Adrenal gland (tissue), 5 donors: ENCODE results near the gene CHST11.

Experiments
- POLR2A ChIP-seq, 2 donors: fragments of 450-650 bp; IDR thresholded peaks; one replicate each; pipeline ENCODE4 v1.6.1; 2017; ENCODE audit warnings: antibody characterized with exemption in 2 of 2, mild to moderate bottlenecking in 2 of 2, moderate library complexity in 1 of 2
- TF ChIP-seq, protein P1 (sequence below), 6 experiments: fragments of 450-650 bp in 4 of 6; fragments of 200-600 bp in 2 of 6; sonication (generic) in 1 of 6; IDR thresholded peaks; 1 replicate in 5 of 6; 2 replicates in 1 of 6; pipeline versions ENCODE4 v1.5.1 to v1.8.0; 2016 to 2021; ENCODE audit warnings: antibody characterized with exemption in 6 of 6, mild to moderate bottlenecking in 2 of 6, moderate library complexity in 1 of 6
- donor health status: DM: no; HTN: no; CAD: no.

DNA sequence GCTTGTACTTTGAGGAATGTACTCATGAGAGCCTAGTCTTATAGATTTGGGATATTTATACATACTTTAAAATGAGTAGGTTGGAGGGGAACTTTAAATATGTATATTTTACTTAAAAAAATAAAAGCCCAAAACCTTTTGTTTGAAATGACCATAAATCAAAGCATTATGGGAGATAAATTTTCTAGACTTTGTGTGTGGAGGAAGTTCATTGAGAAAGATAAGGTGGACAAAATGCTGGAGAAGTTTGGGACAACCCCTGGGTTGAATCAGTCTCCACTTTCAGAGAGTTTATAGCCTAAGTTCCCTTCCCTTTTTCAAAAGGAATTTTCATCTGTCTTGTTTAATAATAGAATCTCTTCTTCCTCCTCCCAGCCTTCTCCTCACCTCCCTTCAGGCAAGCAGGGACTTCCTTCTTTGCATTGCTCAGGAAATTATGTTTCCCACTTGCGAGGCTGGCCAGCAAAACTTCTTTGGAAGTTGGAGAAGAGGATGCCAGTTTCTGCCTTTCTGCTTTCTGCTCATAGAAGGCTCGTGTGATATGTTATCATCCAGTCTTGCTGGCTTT is 54.2 kb downstream of the CHST11 start:
- TF ChIP-seq POLR2A (IDR thresholded peaks at IDR 0.05), result no peak
- TF ChIP-seq, protein P1, sequence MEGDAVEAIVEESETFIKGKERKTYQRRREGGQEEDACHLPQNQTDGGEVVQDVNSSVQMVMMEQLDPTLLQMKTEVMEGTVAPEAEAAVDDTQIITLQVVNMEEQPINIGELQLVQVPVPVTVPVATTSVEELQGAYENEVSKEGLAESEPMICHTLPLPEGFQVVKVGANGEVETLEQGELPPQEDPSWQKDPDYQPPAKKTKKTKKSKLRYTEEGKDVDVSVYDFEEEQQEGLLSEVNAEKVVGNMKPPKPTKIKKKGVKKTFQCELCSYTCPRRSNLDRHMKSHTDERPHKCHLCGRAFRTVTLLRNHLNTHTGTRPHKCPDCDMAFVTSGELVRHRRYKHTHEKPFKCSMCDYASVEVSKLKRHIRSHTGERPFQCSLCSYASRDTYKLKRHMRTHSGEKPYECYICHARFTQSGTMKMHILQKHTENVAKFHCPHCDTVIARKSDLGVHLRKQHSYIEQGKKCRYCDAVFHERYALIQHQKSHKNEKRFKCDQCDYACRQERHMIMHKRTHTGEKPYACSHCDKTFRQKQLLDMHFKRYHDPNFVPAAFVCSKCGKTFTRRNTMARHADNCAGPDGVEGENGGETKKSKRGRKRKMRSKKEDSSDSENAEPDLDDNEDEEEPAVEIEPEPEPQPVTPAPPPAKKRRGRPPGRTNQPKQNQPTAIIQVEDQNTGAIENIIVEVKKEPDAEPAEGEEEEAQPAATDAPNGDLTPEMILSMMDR (IDR thresholded peaks at IDR 0.05), result no peak
